Measurements from ENCODE around the gene EIF4EBP3.
"Not testable (repeated sequence)": the region's sequence is repeated elsewhere in the genome, so short reads cannot be mapped to it uniquely, and the experiment has no call there.

The EIF4EBP3 gene

GRCh38 chr5:140571105-140571504 lies 23.6 kb downstream of the EIF4EBP3 start:
- Histone ChIP-seq H3K4me3 (ENCODE audit: low read length) (no peak overlapping the region), H3K36me3 (ENCODE audit: insufficient read depth, low read length) (peaks cover 22% of the 10 kb centered on the region), H3K4me1 (ENCODE audit: insufficient read depth, low read length) (peaks cover 2% of the 10 kb centered on the region), H3K9me3 (ENCODE audit: low read length) (no peaks in the 10 kb centered on the region), H3K27me3 (ENCODE audit: insufficient read depth, low read length) (no peaks in the 10 kb centered on the region), H2AFZ (ENCODE audit: low read depth, low read length) (no peak overlapping the region)

- H3K4me3 ChIP-seq (ENCODE audit: low read length) = no peak overlapping the region
- H3K4me1 ChIP-seq (ENCODE audit: insufficient read depth, low read length) = no peaks in the 10 kb centered on the region
- H3K9me3 ChIP-seq (ENCODE audit: low read length) = no peaks in the 10 kb centered on the region
- no peaks in the 10 kb centered on the region for H3K36me3 ChIP-seq (ENCODE audit: insufficient read depth, low read length)
- no peaks in the 10 kb centered on the region for H3K27me3 ChIP-seq (ENCODE audit: insufficient read depth, low read length)
- H2AFZ ChIP-seq (ENCODE audit: low read depth, low read length) = no peak overlapping the region
These were observed 26.2 kb downstream of the EIF4EBP3 start for GRCh38 chr5:140573683-140574082.

DNA sequence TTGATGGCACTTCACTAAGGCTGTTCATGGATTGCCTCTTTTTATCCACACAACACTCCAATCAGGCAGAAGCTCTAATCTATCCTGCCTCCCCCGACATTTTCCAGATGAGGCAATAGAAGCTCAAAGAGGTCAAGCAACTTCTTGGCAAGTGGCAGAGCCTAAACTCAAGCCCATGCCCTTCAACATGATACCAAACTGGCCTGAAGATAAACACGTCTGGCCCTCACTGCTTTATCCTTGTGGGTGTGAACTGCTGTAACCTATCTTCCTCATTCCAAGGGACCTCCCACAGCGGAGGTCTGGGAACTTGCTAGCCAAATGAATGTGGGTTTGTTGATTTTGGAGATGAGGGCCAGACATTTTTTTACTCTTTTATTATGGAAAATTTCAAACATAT lies 26.7 kb downstream of the EIF4EBP3 start:
- Histone ChIP-seq H3K4me1 (ENCODE audit: insufficient read depth, low read length) (no peaks in the 10 kb centered on the region), H2AFZ (ENCODE audit: low read depth, low read length) (no peak overlapping the region), H3K9me3 (ENCODE audit: low read length) (no peaks in the 10 kb centered on the region), H3K27me3 (ENCODE audit: insufficient read depth, low read length) (no peaks in the 10 kb centered on the region), H3K36me3 (ENCODE audit: insufficient read depth, low read length) (no peaks in the 10 kb centered on the region), H3K4me3 (ENCODE audit: low read length) (no peak overlapping the region)

- no peak overlapping the region for H3K4me3 ChIP-seq (ENCODE audit: low read length)
- H3K36me3 ChIP-seq (ENCODE audit: insufficient read depth, low read length) = no peaks in the 10 kb centered on the region
- H3K4me1 ChIP-seq (ENCODE audit: insufficient read depth, low read length) = no peaks in the 10 kb centered on the region
- no peaks in the 10 kb centered on the region for H3K9me3 ChIP-seq (ENCODE audit: low read length)
- H3K27me3 ChIP-seq (ENCODE audit: insufficient read depth, low read length) = no peaks in the 10 kb centered on the region
- H2AFZ ChIP-seq (ENCODE audit: low read depth, low read length) = no peak overlapping the region
These were observed 27.8 kb downstream of the EIF4EBP3 start for GRCh38 chr5:140575309-140575708.

- no peaks in the 10 kb centered on the region for H3K4me1 ChIP-seq (ENCODE audit: insufficient read depth, low read length)
- no peaks in the 10 kb centered on the region for H3K36me3 ChIP-seq (ENCODE audit: insufficient read depth, low read length)
- H2AFZ ChIP-seq (ENCODE audit: low read depth, low read length) = peak overlapping the region; percentile 69
- no peaks in the 10 kb centered on the region for H3K9me3 ChIP-seq (ENCODE audit: low read length)
- H3K27me3 ChIP-seq (ENCODE audit: insufficient read depth, low read length) = no peaks in the 10 kb centered on the region
- no peak overlapping the region for H3K4me3 ChIP-seq (ENCODE audit: low read length)
These were observed 29.3 kb downstream of the EIF4EBP3 start for GRCh38 chr5:140576776-140577201.

- H3K9me3 ChIP-seq (ENCODE audit: low read length); H3K27me3 ChIP-seq (ENCODE audit: insufficient read depth, low read length); H3K4me3 ChIP-seq (ENCODE audit: low read length); H3K4me1 ChIP-seq (ENCODE audit: insufficient read depth, low read length); H3K36me3 ChIP-seq (ENCODE audit: insufficient read depth, low read length); H2AFZ ChIP-seq (ENCODE audit: low read depth, low read length): not testable (repeated sequence)
These were observed 31.8 kb downstream of the EIF4EBP3 start for GRCh38 chr5:140579188-140579747.

DNA sequence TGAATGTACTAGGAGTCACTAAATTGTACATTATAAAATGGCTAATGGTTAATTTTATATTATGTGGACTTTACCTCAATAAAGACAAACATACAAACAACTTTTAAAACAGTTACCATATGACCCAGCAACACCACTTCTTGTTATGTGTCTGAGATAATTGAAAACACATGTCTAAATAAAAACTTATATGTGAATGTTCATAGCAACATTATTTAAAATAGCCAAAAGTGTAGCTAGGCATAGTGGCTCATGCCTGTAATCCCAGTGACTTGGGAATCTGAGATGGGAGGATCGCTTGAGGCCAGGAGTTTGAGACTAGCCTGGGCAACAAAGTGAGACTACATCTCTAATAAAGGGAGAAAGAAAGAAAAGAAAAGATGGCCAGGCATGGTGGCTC lies 40.0 kb downstream of the EIF4EBP3 start:
- no peak overlapping the region for H3K4me3 ChIP-seq (ENCODE audit: low read length)
- H3K36me3 ChIP-seq (ENCODE audit: insufficient read depth, low read length) = no peaks in the 10 kb centered on the region
- H3K27me3 ChIP-seq (ENCODE audit: insufficient read depth, low read length) = no peaks in the 10 kb centered on the region
- H3K9me3 ChIP-seq (ENCODE audit: low read length) = no peaks in the 10 kb centered on the region
- no peak overlapping the region for H2AFZ ChIP-seq (ENCODE audit: low read depth, low read length)
- no peaks in the 10 kb centered on the region for H3K4me1 ChIP-seq (ENCODE audit: insufficient read depth, low read length)

- Histone ChIP-seq H3K36me3 (ENCODE audit: insufficient read depth, low read length) (no peaks in the 10 kb centered on the region), H3K4me3 (ENCODE audit: low read length) (no peak overlapping the region)
These were observed 41.0 kb downstream of the EIF4EBP3 start for GRCh38 chr5:140588311-140589070.

GRCh38 chr5:140590861-140591260 lies 43.4 kb downstream of the EIF4EBP3 start:
- Histone ChIP-seq H3K36me3 (ENCODE audit: insufficient read depth, low read length) (no peaks in the 10 kb centered on the region), H3K27me3 (ENCODE audit: insufficient read depth, low read length) (peaks cover 3% of the 10 kb centered on the region), H3K9me3 (ENCODE audit: low read length) (no peaks in the 10 kb centered on the region), H3K4me1 (ENCODE audit: insufficient read depth, low read length) (no peaks in the 10 kb centered on the region), H3K4me3 (ENCODE audit: low read length) (no peak overlapping the region), H2AFZ (ENCODE audit: low read depth, low read length) (no peak overlapping the region)

More at GRCh38 chr5:140588311-140589070, 41.0 kb downstream of the EIF4EBP3 start:
- Histone ChIP-seq H3K27me3 (ENCODE audit: insufficient read depth, low read length) (no peaks in the 10 kb centered on the region), H3K9me3 (ENCODE audit: low read length) (no peaks in the 10 kb centered on the region), H3K4me1 (ENCODE audit: insufficient read depth, low read length) (no peaks in the 10 kb centered on the region), H2AFZ (ENCODE audit: low read depth, low read length) (no peak overlapping the region)

DNA sequence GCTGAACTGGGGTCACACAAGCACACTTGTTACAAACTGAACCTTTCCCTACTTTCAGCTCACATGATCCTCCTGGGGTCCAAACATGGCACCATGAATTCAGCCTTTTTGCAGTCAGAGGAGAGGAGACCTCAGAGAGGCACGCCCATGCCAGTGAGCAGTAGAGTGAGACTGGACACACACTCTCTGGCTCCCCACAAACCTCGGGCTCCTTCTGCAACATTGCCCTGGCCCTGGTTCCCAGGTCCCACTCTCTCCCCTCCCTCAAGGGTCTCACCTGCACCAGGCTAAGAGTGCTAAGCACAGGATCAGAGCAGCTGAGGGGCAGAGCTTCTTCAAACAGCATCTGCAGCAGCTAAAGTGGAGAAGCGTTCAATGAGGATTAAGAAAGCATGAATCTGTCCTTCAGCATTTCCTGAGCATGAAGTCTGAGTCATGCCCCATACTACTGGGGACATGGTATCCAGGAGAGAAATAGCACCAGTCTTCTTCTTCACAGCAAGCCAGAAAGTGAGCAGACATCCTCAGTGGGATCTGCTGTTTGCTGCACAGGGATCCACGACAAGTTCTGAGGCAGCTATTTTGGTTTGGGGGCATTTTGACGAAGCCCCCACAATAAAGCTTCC lies 44.4 kb downstream of the EIF4EBP3 start:
- Histone ChIP-seq H3K27me3 (ENCODE audit: insufficient read depth, low read length) (peaks cover 9% of the 10 kb centered on the region), H3K36me3 (ENCODE audit: insufficient read depth, low read length) (no peaks in the 10 kb centered on the region), H3K4me1 (ENCODE audit: insufficient read depth, low read length) (no peaks in the 10 kb centered on the region), H2AFZ (ENCODE audit: low read depth, low read length) (no peak overlapping the region), H3K9me3 (ENCODE audit: low read length) (no peaks in the 10 kb centered on the region), H3K4me3 (ENCODE audit: low read length) (no peak overlapping the region)

DNA sequence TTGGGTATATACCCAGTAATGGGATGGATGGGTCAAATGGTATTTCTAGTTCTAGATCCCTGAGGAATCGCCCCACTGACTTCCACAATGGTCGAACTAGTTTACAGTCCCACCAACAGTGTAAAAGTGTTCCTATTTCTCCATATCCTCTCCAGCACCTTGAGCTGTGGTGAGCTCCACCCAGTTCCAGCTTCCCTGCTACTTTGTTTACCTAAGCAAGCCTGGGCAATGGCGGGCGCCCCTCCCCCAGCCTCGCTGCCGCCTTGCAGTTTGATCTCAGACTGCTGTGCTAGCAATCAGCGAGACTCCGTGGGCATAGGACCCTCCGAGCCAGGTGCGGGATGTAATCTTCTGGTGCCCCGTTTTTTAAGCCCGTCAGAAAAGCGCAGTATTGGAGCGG lies 45.6 kb downstream of the EIF4EBP3 start:
- not testable (repeated sequence) for H3K4me3 ChIP-seq (ENCODE audit: low read length); H3K27me3 ChIP-seq (ENCODE audit: insufficient read depth, low read length); H3K4me1 ChIP-seq (ENCODE audit: insufficient read depth, low read length); H2AFZ ChIP-seq (ENCODE audit: low read depth, low read length); H3K9me3 ChIP-seq (ENCODE audit: low read length); H3K36me3 ChIP-seq (ENCODE audit: insufficient read depth, low read length)

GRCh38 chr5:140594169-140594568 lies 46.7 kb downstream of the EIF4EBP3 start:
- H3K4me3 ChIP-seq (ENCODE audit: low read length) = no peak overlapping the region
- no peaks in the 10 kb centered on the region for H3K4me1 ChIP-seq (ENCODE audit: insufficient read depth, low read length)
- H3K9me3 ChIP-seq (ENCODE audit: low read length) = no peaks in the 10 kb centered on the region
- H3K36me3 ChIP-seq (ENCODE audit: insufficient read depth, low read length) = no peaks in the 10 kb centered on the region
- H3K27me3 ChIP-seq (ENCODE audit: insufficient read depth, low read length) = peaks cover 9% of the 10 kb centered on the region
- no peak overlapping the region for H2AFZ ChIP-seq (ENCODE audit: low read depth, low read length)

- Histone ChIP-seq H3K36me3 (ENCODE audit: insufficient read depth, low read length) (no peaks in the 10 kb centered on the region), H3K4me1 (ENCODE audit: insufficient read depth, low read length) (no peaks in the 10 kb centered on the region), H3K9me3 (ENCODE audit: low read length) (no peaks in the 10 kb centered on the region), H2AFZ (ENCODE audit: low read depth, low read length) (no peak overlapping the region), H3K4me3 (ENCODE audit: low read length) (no peak overlapping the region), H3K27me3 (ENCODE audit: insufficient read depth, low read length) (peaks cover 9% of the 10 kb centered on the region)
These were observed 48.3 kb downstream of the EIF4EBP3 start for GRCh38 chr5:140595538-140596300.
